GM19025 (cell line): ENCODE results near the gene GRIK1.

Experiments
- ATAC-seq: cut with Tn5 transposase; IDR thresholded peaks from one replicate; pipeline ENCODE4 v1.9.1; 2021; ENCODE audit warnings: mild to moderate bottlenecking, low read depth, moderate library complexity; ENCODE audit not compliant: unreplicated experiment

The GRIK1 gene

DNA sequence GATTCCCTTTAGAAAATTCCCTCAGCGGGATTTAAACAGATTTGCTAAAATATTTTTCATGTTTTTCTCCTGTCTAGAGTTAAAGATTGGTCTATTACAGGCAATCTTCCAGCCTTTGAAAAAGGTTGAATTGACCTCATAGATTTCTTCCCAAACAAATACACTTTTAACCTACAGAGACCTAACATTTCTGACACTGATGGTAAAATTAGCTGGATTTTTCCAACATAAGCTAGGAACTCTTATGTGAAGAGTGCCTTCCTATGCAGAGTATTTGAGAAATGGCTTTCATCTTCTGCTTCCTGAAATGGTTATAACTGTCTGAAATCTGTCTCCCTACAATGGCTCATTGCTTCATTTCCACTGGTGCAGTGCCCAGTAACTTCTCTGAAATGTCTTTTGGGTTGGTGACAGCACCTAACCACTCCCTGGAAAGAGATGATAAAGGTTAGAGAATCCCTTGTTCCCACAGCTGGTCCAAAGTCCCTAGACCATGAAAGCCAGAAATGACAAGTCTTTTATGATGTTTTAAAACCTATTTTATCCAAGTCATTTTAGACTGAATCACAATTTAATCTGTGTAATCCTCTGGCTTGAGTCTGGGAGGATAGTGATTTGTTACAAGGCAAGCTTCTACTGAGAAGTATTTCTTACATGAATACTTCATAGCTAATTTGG is 371.6 kb downstream of the GRIK1 start:
- ATAC-seq = no peak

DNA sequence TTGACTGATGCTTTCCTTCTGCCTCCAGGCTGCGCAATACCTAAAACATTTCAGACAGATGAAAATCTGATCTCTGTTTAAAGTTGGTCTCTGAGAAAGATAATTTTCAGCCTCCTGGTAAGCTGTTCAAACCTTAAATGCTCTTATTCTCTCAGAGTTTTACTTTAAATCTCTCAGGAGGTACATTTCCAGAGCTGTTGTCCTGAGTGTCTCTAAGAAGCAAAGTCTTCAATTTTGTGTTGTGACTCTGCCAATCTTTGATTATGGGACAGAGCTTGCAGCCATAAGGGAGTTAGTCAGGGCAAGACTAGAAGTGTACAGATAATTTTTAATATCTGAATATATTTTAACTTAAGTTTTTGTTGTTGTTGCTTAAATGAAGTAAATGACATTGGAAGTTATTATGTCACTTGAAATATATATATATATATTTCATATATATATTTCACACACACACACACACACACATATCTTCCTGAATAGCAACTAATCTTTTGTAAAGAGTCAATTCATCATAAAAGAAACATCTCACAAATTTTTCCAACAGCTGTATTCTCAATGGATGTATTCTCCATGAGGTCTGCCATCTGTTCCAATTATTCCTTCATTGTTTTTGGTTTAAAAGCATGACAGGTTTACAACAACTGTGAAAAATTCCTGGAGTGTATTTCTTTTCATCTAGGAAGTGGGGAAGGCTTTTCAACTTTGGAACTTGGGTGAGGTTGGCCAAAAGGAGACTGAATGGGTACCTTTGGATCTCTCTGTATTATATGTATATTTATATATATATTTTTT is 381.7 kb downstream of the GRIK1 start:
- ATAC-seq = no peak

- ATAC-seq = no peak
Observed at GRCh38 chr21:29557200-29557599, 382.6 kb downstream of the GRIK1 start.

- no peak for ATAC-seq
Observed at GRCh38 chr21:29555601-29556000, 384.2 kb downstream of the GRIK1 start.

DNA sequence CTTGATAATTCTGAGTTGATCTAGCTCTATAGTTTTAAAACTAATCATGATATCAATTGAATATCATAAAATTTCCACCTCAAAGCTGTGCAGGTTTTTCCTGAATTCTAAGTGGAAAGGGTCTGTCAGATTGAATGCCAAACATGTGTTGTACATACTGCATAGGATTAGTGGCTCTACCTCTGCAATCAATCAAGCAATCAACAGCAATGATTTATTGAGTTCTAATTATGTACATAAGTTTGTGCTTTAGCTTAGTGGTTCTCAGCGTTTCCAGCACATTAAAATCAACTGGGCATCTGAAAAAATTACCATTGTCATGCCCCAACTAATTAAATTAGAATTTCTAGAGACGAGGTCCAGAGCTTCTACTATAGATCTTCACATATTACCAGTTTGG is 389.6 kb downstream of the GRIK1 start:
- ATAC-seq = no peak

- ATAC-seq = no peak
Observed at GRCh38 chr21:29549614-29550013, 390.2 kb downstream of the GRIK1 start.

DNA sequence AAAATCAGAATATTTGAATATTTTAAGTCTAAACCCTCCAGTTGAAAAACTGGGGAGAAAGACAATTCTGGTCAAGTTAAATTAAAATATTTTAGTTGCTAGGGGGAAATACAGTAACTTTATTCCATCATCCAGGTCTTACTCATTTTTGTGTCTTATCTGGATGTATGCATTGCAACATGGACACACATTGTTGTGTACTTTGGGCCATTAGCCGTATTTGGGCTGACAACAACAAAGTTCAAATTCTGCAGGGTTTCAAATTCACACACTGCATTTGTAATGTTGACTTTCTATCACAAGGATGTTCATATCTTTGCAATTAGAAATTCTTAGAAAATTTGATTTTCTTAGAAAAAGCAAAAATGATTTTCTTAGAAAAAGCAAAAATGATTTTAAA is 391.8 kb downstream of the GRIK1 start:
- no peak for ATAC-seq

DNA sequence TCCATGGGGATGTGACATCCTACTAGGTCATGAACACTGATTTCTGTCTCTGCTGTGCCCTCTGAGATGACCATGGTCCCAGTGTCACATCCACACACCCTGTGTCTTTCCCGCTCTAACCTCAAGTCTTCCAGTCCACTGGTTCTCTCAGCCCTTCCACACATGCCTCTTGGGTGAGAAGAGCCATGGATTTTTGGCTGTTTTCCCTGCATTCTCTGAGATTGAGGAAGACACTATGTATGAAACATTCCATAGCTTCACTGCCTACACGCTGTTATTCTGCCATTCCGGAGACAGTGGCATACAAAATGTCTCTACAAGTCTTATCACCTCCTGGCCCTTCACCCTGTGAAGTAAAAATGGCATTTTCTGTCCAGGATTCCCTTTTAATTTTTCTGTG is 393.7 kb downstream of the GRIK1 start:
- no peak for ATAC-seq

DNA sequence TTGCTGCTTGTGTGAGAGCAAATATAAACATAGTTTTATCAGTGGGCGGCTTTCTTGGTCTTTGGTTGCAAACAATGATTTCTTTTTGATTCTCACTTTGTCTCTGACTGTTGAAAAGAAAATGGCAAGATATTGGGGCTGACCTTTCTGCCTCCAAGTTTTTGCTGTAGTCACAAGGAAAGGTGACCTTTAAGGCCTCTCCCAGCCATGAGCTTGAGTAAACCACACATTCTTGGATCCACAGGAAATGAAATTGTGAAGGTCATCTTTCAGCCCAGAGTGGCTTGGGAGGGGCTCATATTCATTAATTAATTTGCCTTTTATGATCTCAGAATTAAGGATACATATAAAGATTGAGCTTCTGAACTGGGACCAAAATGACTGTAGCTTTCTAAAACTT is 399.5 kb downstream of the GRIK1 start:
- ATAC-seq = no peak

DNA sequence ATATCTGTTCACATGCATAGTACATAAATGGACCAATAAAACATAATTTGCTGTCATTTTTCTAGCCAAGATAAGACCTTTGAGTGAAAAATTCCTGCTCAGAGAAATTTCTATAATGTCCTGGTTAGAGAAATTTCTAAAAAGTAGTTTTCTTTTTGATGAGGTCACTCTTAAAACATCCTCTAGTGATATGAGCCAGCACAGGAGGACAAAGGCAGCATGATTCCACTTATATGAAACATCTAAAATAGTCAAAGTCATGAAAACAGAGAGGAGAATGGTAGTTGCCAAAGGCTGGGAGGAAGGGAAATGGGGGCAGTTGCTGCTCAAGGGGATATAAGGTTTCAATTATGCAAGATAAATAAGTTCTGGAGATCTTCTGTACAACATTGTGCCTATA is 401.7 kb downstream of the GRIK1 start:
- no peak for ATAC-seq

- no peak for ATAC-seq
Observed at GRCh38 chr21:29534448-29534847, 405.3 kb downstream of the GRIK1 start.

GRCh38 chr21:29529139-29529538 is 410.7 kb downstream of the GRIK1 start:
- ATAC-seq = no peak

- ATAC-seq = no peak
Observed at GRCh38 chr21:29526545-29526944, 413.3 kb downstream of the GRIK1 start.

DNA sequence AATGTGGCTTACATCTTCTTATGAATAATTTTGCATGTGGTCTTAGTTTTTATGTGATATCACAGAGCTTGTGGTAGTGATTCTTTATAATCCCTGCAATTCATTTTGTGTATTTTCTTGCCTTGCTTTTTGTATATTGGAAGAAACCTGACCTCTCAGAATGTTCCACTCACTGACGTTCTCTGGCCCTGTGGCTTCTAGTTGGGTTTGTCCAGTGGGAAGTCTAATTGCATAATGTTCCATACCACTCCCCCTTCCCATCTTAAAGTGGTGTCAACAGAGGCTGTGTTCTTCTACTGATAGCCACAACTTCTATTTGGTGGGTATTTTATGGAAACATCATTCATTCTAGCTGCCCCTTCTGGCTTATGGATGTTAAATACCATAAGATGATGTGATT is 415.7 kb downstream of the GRIK1 start:
- ATAC-seq = no peak

DNA sequence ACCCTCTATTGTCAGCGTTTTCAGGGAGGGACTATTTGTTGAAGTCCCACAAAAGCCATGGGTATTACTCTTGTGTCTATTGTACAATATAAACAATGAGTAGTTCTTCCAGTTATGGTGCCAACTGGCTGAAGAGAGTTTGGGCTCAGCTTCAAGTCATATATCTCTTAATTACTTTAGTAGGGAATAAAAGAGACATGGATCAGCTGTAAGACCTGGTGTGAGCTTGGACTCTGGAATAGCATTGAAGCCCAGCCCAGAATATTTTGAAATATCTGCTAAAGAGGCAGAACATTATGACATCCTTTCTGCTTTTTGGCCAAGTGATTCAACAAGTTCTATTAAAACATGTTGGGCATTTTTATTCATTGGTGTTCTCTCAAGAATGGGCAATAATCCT is 416.1 kb downstream of the GRIK1 start:
- no peak for ATAC-seq

DNA sequence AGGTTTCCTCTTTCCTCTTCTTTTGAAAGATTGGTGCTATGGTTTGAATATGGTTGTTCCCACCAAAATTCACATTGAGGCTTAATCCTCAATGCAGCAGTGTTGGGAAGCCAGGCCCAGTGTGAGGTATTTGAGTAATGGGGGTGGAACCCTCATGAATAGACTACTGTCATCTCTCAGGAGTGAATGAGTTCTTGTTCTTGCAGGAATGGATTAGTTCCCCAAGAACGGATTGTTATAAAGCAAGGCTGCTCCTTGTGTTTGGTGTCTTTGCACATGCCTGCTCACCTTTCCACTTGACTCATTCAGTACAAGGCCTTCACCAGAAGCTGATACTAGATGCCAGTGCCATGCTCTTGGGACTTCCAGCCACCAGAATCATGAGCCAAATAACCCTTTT is 417.9 kb downstream of the GRIK1 start:
- no peak for ATAC-seq

- ATAC-seq = no peak
Observed at GRCh38 chr21:29520171-29520570, 419.6 kb downstream of the GRIK1 start.

GRCh38 chr21:29514652-29515247 is 425.0 kb downstream of the GRIK1 start:
- no peak for ATAC-seq

DNA sequence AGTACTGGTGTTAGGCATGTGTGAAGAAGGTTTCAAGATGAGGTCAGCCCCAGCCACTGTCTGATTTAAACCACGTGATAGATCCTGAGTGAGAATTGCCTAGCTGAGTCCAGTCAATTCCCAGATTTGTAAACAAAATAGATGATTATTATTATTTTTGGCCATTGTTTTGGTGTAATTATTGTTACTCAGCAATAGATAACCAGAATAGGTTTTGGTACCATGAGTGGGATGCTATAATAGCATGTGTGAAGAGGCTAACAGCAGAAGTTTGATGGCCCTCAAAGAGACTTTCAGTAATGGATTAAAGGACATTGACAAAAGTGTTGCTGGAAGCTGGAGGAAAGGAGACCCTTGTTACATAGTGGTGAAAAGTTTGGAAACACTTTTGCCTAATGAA is 426.3 kb downstream of the GRIK1 start:
- ATAC-seq = no peak

DNA sequence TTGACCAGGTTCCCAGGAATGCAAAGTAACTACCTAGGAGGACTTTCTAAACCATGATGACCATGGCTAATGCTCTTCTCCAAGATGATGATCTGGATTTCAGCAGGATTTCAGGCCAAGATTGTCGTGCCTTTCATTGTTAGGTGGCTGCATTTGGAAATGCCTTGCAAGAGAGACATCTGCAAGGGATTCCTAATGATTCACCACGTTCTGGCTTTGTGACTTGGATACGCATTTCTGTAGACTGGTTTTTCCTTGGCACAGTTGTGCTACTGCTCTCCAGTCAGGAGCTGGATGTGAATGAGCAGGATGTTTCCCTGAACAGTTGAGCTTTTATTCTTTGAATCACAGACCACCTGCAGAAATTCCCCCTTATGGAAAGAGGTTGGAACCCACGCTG is 428.7 kb downstream of the GRIK1 start:
- ATAC-seq = no peak

- ATAC-seq = no peak
Observed at GRCh38 chr21:29509121-29509520, 430.7 kb downstream of the GRIK1 start.

GRCh38 chr21:29508301-29508700 is 431.5 kb downstream of the GRIK1 start:
- no peak for ATAC-seq
